Chondrocyte (in vitro differentiated cells): ENCODE results near the gene ACSM5. TPM values are rescaled to one million over a fixed set of nuclear protein-coding genes. Genes with fewer than 3 reads are reported as not detected.

ENCODE experiments used
- DNase-seq: peaks from one replicate; pipeline ENCODE4 v3.0.0; 2021; ENCODE audit warnings: mixed read lengths, low spot score
- H3K27ac Mint-ChIP-seq: one replicate; pipeline ENCODE4 v1.8.0; 2021; ENCODE audit warnings: mild to moderate bottlenecking, moderate library complexity, mixed read lengths; ENCODE audit not compliant: unreplicated experiment
- H3K27me3 Mint-ChIP-seq: 2 replicates; pipeline ENCODE4 v1.8.0; 2021; ENCODE audit warnings: low read depth, mixed read lengths
- H3K36me3 Mint-ChIP-seq: 2 replicates; pipeline ENCODE4 v1.8.0; 2021; ENCODE audit warnings: low read depth, mixed read lengths
- H3K4me1 Mint-ChIP-seq: 2 replicates; pipeline ENCODE4 v1.8.0; 2021; ENCODE audit warnings: low read depth, mild to moderate bottlenecking, mixed read lengths
- H3K4me3 Mint-ChIP-seq: one replicate; pipeline ENCODE4 v1.8.0; 2021; ENCODE audit warnings: mild to moderate bottlenecking, moderate library complexity, mixed read lengths; ENCODE audit not compliant: unreplicated experiment
- H3K9me3 Mint-ChIP-seq: 2 replicates; pipeline ENCODE4 v1.8.0; 2021; ENCODE audit warnings: low read depth, mixed read lengths
- CTCF ChIP-seq: fragments of 200-600 bp; sonication (generic); IDR thresholded peaks from 2 replicates; pipeline ENCODE4 v1.5.0; 2021; ENCODE audit warnings: antibody characterized with exemption, mild to moderate bottlenecking, moderate library complexity
- total RNA-seq: library from RNA; stranded (reverse); gene quantifications from 3 replicates; pipeline ENCODE4 v1.2.1, GENCODE V29; 2021

The ACSM5 gene
- total RNA-seq, 1 donor from 2014 or later, result 2.1 TPM

- Mint-ChIP-seq H3K36me3 (no peaks in the 10 kb centered on the region), H3K27ac (no peak overlapping the region), H3K4me3 (no peak overlapping the region), H3K4me1 (no peaks in the 10 kb centered on the region), H3K9me3 (peaks cover 3% of the 10 kb centered on the region), H3K27me3 (peaks cover 18% of the 10 kb centered on the region)
- DNase-seq, result no peak
- no peak for TF ChIP-seq CTCF
These were observed 36.6 kb upstream of the ACSM5 start for GRCh38 chr16:20372701-20373100.

GRCh38 chr16:20377181-20377580 is 32.2 kb upstream of the ACSM5 start:
- Mint-ChIP-seq H3K27ac (no peak overlapping the region), H3K4me1 (no peaks in the 10 kb centered on the region), H3K27me3 (peaks cover 21% of the 10 kb centered on the region), H3K36me3 (no peaks in the 10 kb centered on the region), H3K9me3 (peaks cover 3% of the 10 kb centered on the region), H3K4me3 (no peak overlapping the region)
- no peak for DNase-seq
- TF ChIP-seq CTCF, result no peak

- DNase-seq, result no peak
- Mint-ChIP-seq H3K4me3 (no peak overlapping the region), H3K9me3 (no peaks in the 10 kb centered on the region), H3K36me3 (no peaks in the 10 kb centered on the region), H3K4me1 (peaks cover 1% of the 10 kb centered on the region), H3K27ac (no peak overlapping the region), H3K27me3 (peaks cover 14% of the 10 kb centered on the region)
- TF ChIP-seq CTCF, result no peak
These were observed 28.6 kb upstream of the ACSM5 start for GRCh38 chr16:20380782-20381181.

GRCh38 chr16:20382202-20382948 is 27.0 kb upstream of the ACSM5 start:
- no peak for DNase-seq
- no peak for TF ChIP-seq CTCF
- H3K27ac Mint-ChIP-seq, result no peak overlapping the region
- H3K4me3 Mint-ChIP-seq, result no peak overlapping the region
- peaks cover 8% of the 10 kb centered on the region for H3K4me1 Mint-ChIP-seq
- H3K9me3 Mint-ChIP-seq, result no peaks in the 10 kb centered on the region
- H3K27me3 Mint-ChIP-seq, result peaks cover 16% of the 10 kb centered on the region
- no peaks in the 10 kb centered on the region for H3K36me3 Mint-ChIP-seq

GRCh38 chr16:20383106-20384029 is 26.0 kb upstream of the ACSM5 start:
- H3K4me3 Mint-ChIP-seq, result no peak overlapping the region
- H3K27me3 Mint-ChIP-seq, result peaks cover 14% of the 10 kb centered on the region
- H3K4me1 Mint-ChIP-seq, result peaks cover 8% of the 10 kb centered on the region
- no peaks in the 10 kb centered on the region for H3K9me3 Mint-ChIP-seq
- DNase-seq, result no peak
- no peaks in the 10 kb centered on the region for H3K36me3 Mint-ChIP-seq
- TF ChIP-seq CTCF, result peak; percentile 87
- no peak overlapping the region for H3K27ac Mint-ChIP-seq
